ENCODE measurements around the gene C22orf39.

C22orf39 gene

GRCh38 chr22:19466848-19467752, 19.6 kb upstream of the C22orf39 start:
- H3K27me3 ChIP-seq (ENCODE audit: insufficient read depth, low read length, poor library complexity): no peaks in the 10 kb centered on the region
- no peak overlapping the region for H2BK5ac ChIP-seq (ENCODE audit: low read length)
- H3K56ac ChIP-seq (ENCODE audit: low read length): no peak overlapping the region
- H3K18ac ChIP-seq (ENCODE audit: low read length): no peak overlapping the region
- H4K8ac ChIP-seq (ENCODE audit: low read depth, low read length): no peak overlapping the region
- no peak overlapping the region for H3K4ac ChIP-seq (ENCODE audit: low read depth, low read length)
- no peak overlapping the region for H3K9ac ChIP-seq (ENCODE audit: low read length)
- H3K4me2 ChIP-seq (ENCODE audit: low read length): no peak overlapping the region
- no CpG with 5 or more reads among the region's 9 CpGs for WGBS (ENCODE audit: extremely low coverage, insufficient coverage, low lambda C conversion rate)
- H2BK15ac ChIP-seq (replicated peaks; ENCODE audit: low read depth): no peak overlapping the region
- no peak overlapping the region for H2AK5ac ChIP-seq (ENCODE audit: low read length)
- H2BK120ac ChIP-seq (ENCODE audit: low read depth, low read length): no peak overlapping the region
- no peaks in the 10 kb centered on the region for H3K4me1 ChIP-seq (ENCODE audit: control insufficient read depth, low read depth, low read length)
- H3K79me1 ChIP-seq (ENCODE audit: low read length): peaks cover 1% of the 10 kb centered on the region
- H3K27ac ChIP-seq (ENCODE audit: low read depth, low read length): no peak overlapping the region
- H3K23ac ChIP-seq (ENCODE audit: low read length): no peak overlapping the region
- H4K5ac ChIP-seq (ENCODE audit: low read length): no peak overlapping the region
- peaks cover 21% of the 10 kb centered on the region for H3K36me3 ChIP-seq (ENCODE audit: control insufficient read depth, insufficient read depth, low read length)
- H3K79me2 ChIP-seq (ENCODE audit: control insufficient read depth, insufficient read depth, low read length): no peaks in the 10 kb centered on the region
- DNase-seq: no peak
- no peak overlapping the region for H3K4me3 ChIP-seq (ENCODE audit: low read length)

GRCh38 chr22:19466126-19466716, 18.7 kb upstream of the C22orf39 start:
- Histone ChIP-seq H3K4me3 (ENCODE audit: low read length) (no peak overlapping the region), H4K8ac (ENCODE audit: low read depth, low read length) (no peak overlapping the region), H4K5ac (ENCODE audit: low read length) (no peak overlapping the region), H3K36me3 (ENCODE audit: control insufficient read depth, insufficient read depth, low read length) (peaks cover 18% of the 10 kb centered on the region), H3K18ac (ENCODE audit: low read length) (no peak overlapping the region), H3K23ac (ENCODE audit: low read length) (no peak overlapping the region), H2BK5ac (ENCODE audit: low read length) (no peak overlapping the region), H3K4ac (ENCODE audit: low read depth, low read length) (no peak overlapping the region), H3K27me3 (ENCODE audit: insufficient read depth, low read length, poor library complexity) (no peaks in the 10 kb centered on the region), H3K4me2 (ENCODE audit: low read length) (no peak overlapping the region), H2AK5ac (ENCODE audit: low read length) (no peak overlapping the region), H2BK120ac (ENCODE audit: low read depth, low read length) (no peak overlapping the region), H3K79me2 (ENCODE audit: control insufficient read depth, insufficient read depth, low read length) (no peaks in the 10 kb centered on the region), H2BK15ac (replicated peaks; ENCODE audit: low read depth) (no peak overlapping the region), H3K9ac (ENCODE audit: low read length) (no peak overlapping the region), H3K4me1 (ENCODE audit: control insufficient read depth, low read depth, low read length) (no peaks in the 10 kb centered on the region), H3K56ac (ENCODE audit: low read length) (no peak overlapping the region), H3K27ac (ENCODE audit: low read depth, low read length) (no peak overlapping the region), H3K79me1 (ENCODE audit: low read length) (peaks cover 1% of the 10 kb centered on the region)
- no CpG with 5 or more reads among the region's 14 CpGs for WGBS (ENCODE audit: extremely low coverage, insufficient coverage, low lambda C conversion rate)
- no peak for DNase-seq

- Histone ChIP-seq H3K56ac (ENCODE audit: low read length) (no peak overlapping the region), H3K79me1 (ENCODE audit: low read length) (no peaks in the 10 kb centered on the region), H4K8ac (ENCODE audit: low read depth, low read length) (no peak overlapping the region), H4K5ac (ENCODE audit: low read length) (no peak overlapping the region), H2AK5ac (ENCODE audit: low read length) (no peak overlapping the region), H3K27ac (ENCODE audit: low read depth, low read length) (no peak overlapping the region), H3K9ac (ENCODE audit: low read length) (no peak overlapping the region), H3K4ac (ENCODE audit: low read depth, low read length) (no peak overlapping the region), H3K27me3 (ENCODE audit: insufficient read depth, low read length, poor library complexity) (no peaks in the 10 kb centered on the region), H3K4me2 (ENCODE audit: low read length) (no peak overlapping the region), H2BK15ac (replicated peaks; ENCODE audit: low read depth) (no peak overlapping the region), H3K36me3 (ENCODE audit: control insufficient read depth, insufficient read depth, low read length) (peaks cover 15% of the 10 kb centered on the region), H3K4me1 (ENCODE audit: control insufficient read depth, low read depth, low read length) (no peaks in the 10 kb centered on the region), H3K23ac (ENCODE audit: low read length) (no peak overlapping the region), H2BK5ac (ENCODE audit: low read length) (no peak overlapping the region), H3K4me3 (ENCODE audit: low read length) (no peak overlapping the region), H3K79me2 (ENCODE audit: control insufficient read depth, insufficient read depth, low read length) (no peaks in the 10 kb centered on the region), H2BK120ac (ENCODE audit: low read depth, low read length) (no peak overlapping the region), H3K18ac (ENCODE audit: low read length) (no peak overlapping the region)
- no peak for DNase-seq
- WGBS (ENCODE audit: extremely low coverage, insufficient coverage, low lambda C conversion rate): no CpG with 5 or more reads among the region's 4 CpGs
Measured at GRCh38 chr22:19464975-19465374, 17.5 kb upstream of the C22orf39 start.

- H3K79me2 ChIP-seq (ENCODE audit: control insufficient read depth, insufficient read depth, low read length): no peaks in the 10 kb centered on the region
- no peak overlapping the region for H3K4me3 ChIP-seq (ENCODE audit: low read length)
- H3K4me2 ChIP-seq (ENCODE audit: low read length): no peak overlapping the region
- H3K9ac ChIP-seq (ENCODE audit: low read length): no peak overlapping the region
- H4K5ac ChIP-seq (ENCODE audit: low read length): no peak overlapping the region
- H3K36me3 ChIP-seq (ENCODE audit: control insufficient read depth, insufficient read depth, low read length): peaks cover 15% of the 10 kb centered on the region
- H3K79me1 ChIP-seq (ENCODE audit: low read length): no peaks in the 10 kb centered on the region
- no peaks in the 10 kb centered on the region for H3K27me3 ChIP-seq (ENCODE audit: insufficient read depth, low read length, poor library complexity)
- H2BK15ac ChIP-seq (replicated peaks; ENCODE audit: low read depth): no peak overlapping the region
- no peaks in the 10 kb centered on the region for H3K4me1 ChIP-seq (ENCODE audit: control insufficient read depth, low read depth, low read length)
- H3K23ac ChIP-seq (ENCODE audit: low read length): no peak overlapping the region
- no peak overlapping the region for H3K18ac ChIP-seq (ENCODE audit: low read length)
- no CpG with 5 or more reads among the region's 1 CpG for WGBS (ENCODE audit: extremely low coverage, insufficient coverage, low lambda C conversion rate)
- no peak overlapping the region for H2BK120ac ChIP-seq (ENCODE audit: low read depth, low read length)
- H3K56ac ChIP-seq (ENCODE audit: low read length): no peak overlapping the region
- H4K8ac ChIP-seq (ENCODE audit: low read depth, low read length): no peak overlapping the region
- no peak for DNase-seq
- H3K4ac ChIP-seq (ENCODE audit: low read depth, low read length): no peak overlapping the region
- no peak overlapping the region for H2BK5ac ChIP-seq (ENCODE audit: low read length)
- no peak overlapping the region for H2AK5ac ChIP-seq (ENCODE audit: low read length)
- H3K27ac ChIP-seq (ENCODE audit: low read depth, low read length): no peak overlapping the region
Measured at GRCh38 chr22:19464546-19464945, 17.0 kb upstream of the C22orf39 start.

- H2BK15ac ChIP-seq (replicated peaks; ENCODE audit: low read depth): no peak overlapping the region
Measured at GRCh38 chr22:19463491-19464469, 16.3 kb upstream of the C22orf39 start.

More at GRCh38 chr22:19463491-19464469, 16.3 kb upstream of the C22orf39 start:
- no peak overlapping the region for H2BK5ac ChIP-seq (ENCODE audit: low read length)
- H3K9ac ChIP-seq (ENCODE audit: low read length): no peak overlapping the region
- H3K4me3 ChIP-seq (ENCODE audit: low read length): no peak overlapping the region
- H4K8ac ChIP-seq (ENCODE audit: low read depth, low read length): no peak overlapping the region
- WGBS (ENCODE audit: extremely low coverage, insufficient coverage, low lambda C conversion rate): no CpG with 5 or more reads among the region's 7 CpGs
- H2BK120ac ChIP-seq (ENCODE audit: low read depth, low read length): no peak overlapping the region
- no peak overlapping the region for H3K56ac ChIP-seq (ENCODE audit: low read length)
- H3K4me1 ChIP-seq (ENCODE audit: control insufficient read depth, low read depth, low read length): no peaks in the 10 kb centered on the region
- H3K27me3 ChIP-seq (ENCODE audit: insufficient read depth, low read length, poor library complexity): no peaks in the 10 kb centered on the region
- no peak overlapping the region for H4K5ac ChIP-seq (ENCODE audit: low read length)
- no peak for DNase-seq
- peaks cover 11% of the 10 kb centered on the region for H3K36me3 ChIP-seq (ENCODE audit: control insufficient read depth, insufficient read depth, low read length)
- no peaks in the 10 kb centered on the region for H3K79me2 ChIP-seq (ENCODE audit: control insufficient read depth, insufficient read depth, low read length)
- no peak overlapping the region for H3K4ac ChIP-seq (ENCODE audit: low read depth, low read length)
- H2AK5ac ChIP-seq (ENCODE audit: low read length): no peak overlapping the region
- no peaks in the 10 kb centered on the region for H3K79me1 ChIP-seq (ENCODE audit: low read length)
- no peak overlapping the region for H3K4me2 ChIP-seq (ENCODE audit: low read length)
- no peak overlapping the region for H3K18ac ChIP-seq (ENCODE audit: low read length)
- no peak overlapping the region for H3K23ac ChIP-seq (ENCODE audit: low read length)
- H3K27ac ChIP-seq (ENCODE audit: low read depth, low read length): no peak overlapping the region

Data from mesendoderm (in vitro differentiated cells).